Activated naive CD4-positive, alpha-beta T cell treated with anti-CD3 and anti-CD28 coated beads, Interleukin-2, amount 50 U/mL, for 72 hours (primary cell): ENCODE data around the gene ARID5B. TPM values are rescaled to one million over a fixed set of nuclear protein-coding genes. Genes with fewer than 3 reads are reported as not detected.

Experiments
- ATAC-seq, 2 donors: fragments of 150-1000 bp; cut with Tn5 transposase; 2 replicates each; pipeline ENCODE4 v1.10.0; 2021; ENCODE audit warnings: mild to moderate bottlenecking in 2 of 2, moderate library complexity in 2 of 2
- DNase-seq, 2 donors: peaks; one replicate each; pipeline ENCODE4 v3.0.0; 2021 to 2022; ENCODE audit warnings: low spot score in 2 of 2
- H3K27ac Mint-ChIP-seq, 2 donors: one replicate each; pipeline ENCODE4 v1.8.0; 2022; ENCODE audit warnings: mild to moderate bottlenecking in 2 of 2, mixed read lengths in 2 of 2
- H3K36me3 Mint-ChIP-seq, 2 donors: one replicate each; pipeline ENCODE4 v1.8.0; 2022; ENCODE audit warnings: mixed read lengths in 2 of 2
- H3K9me3 Mint-ChIP-seq, 2 donors: one replicate each; pipeline ENCODE4 v1.8.0; 2022; ENCODE audit warnings: mixed read lengths in 2 of 2
- total RNA-seq, 2 donors: library from RNA; stranded (reverse); gene quantifications; one replicate each; pipeline ENCODE4 v1.2.3, GENCODE V29; 2022

The ARID5B gene
- total RNA-seq, 2 donors from 2014 or later, result 52.1 to 95.4 TPM

- H3K27ac Mint-ChIP-seq, result no peak overlapping the region
- DNase-seq (no peak), ATAC-seq (peak in 1 of 2 donors; percentile 39)
- no peaks in the 10 kb centered on the region for H3K9me3 Mint-ChIP-seq
- H3K36me3 Mint-ChIP-seq, result peaks cover 0 to 6% of the 10 kb centered on the region in 2 donors
Observed at GRCh38 chr10:61878740-61879068, 22.8 kb upstream of the ARID5B start.

- DNase-seq (peak; percentile 63 to 66), ATAC-seq (peak; percentile 94 to 97)
- Mint-ChIP-seq H3K36me3 (peaks cover 9 to 17% of the 10 kb centered on the region in 2 donors), H3K27ac (peak overlapping the region; percentile 73 to 88), H3K9me3 (peaks cover 3 to 5% of the 10 kb centered on the region in 2 donors)
Observed at GRCh38 chr10:61882621-61883370, 18.7 kb upstream of the ARID5B start.

GRCh38 chr10:61883371-61884025 lies 18.0 kb upstream of the ARID5B start:
- H3K36me3 Mint-ChIP-seq, result peaks cover 9 to 17% of the 10 kb centered on the region in 2 donors
- DNase-seq, result no peak
- ATAC-seq, result peak in 1 of 2 donors; percentile 17
- peaks cover 3 to 5% of the 10 kb centered on the region in 2 donors for H3K9me3 Mint-ChIP-seq
- peak overlapping the region; percentile 73 to 88 for H3K27ac Mint-ChIP-seq

GRCh38 chr10:61887772-61888171 lies 13.7 kb upstream of the ARID5B start:
- peaks cover 3 to 5% of the 10 kb centered on the region in 2 donors for H3K9me3 Mint-ChIP-seq
- H3K36me3 Mint-ChIP-seq, result peaks cover 9 to 17% of the 10 kb centered on the region in 2 donors
- H3K27ac Mint-ChIP-seq, result no peak overlapping the region
- ATAC-seq, result no peak
- DNase-seq, result no peak

- peaks cover 9 to 11% of the 10 kb centered on the region in 2 donors for H3K36me3 Mint-ChIP-seq
- H3K27ac Mint-ChIP-seq, result no peak overlapping the region
- peaks cover 3 to 5% of the 10 kb centered on the region in 2 donors for H3K9me3 Mint-ChIP-seq
- no peak for DNase-seq
- ATAC-seq, result peak; percentile 80 to 83
Observed at GRCh38 chr10:61888744-61889143, 12.8 kb upstream of the ARID5B start.

GRCh38 chr10:61890430-61890829 lies 11.1 kb upstream of the ARID5B start:
- DNase-seq, result no peak
- no peaks in the 10 kb centered on the region for H3K36me3 Mint-ChIP-seq

GRCh38 chr10:61890881-61891409 lies 10.6 kb upstream of the ARID5B start:
- no peaks in the 10 kb centered on the region for H3K9me3 Mint-ChIP-seq
- ATAC-seq, result no peak
- H3K27ac Mint-ChIP-seq, result no peak overlapping the region
- no peak for DNase-seq
- H3K36me3 Mint-ChIP-seq, result no peaks in the 10 kb centered on the region

More at GRCh38 chr10:61890430-61890829, 11.1 kb upstream of the ARID5B start:
- Mint-ChIP-seq H3K9me3 (no peaks in the 10 kb centered on the region), H3K27ac (no peak overlapping the region)
- no peak for ATAC-seq

GRCh38 chr10:61891906-61892585 lies 9.5 kb upstream of the ARID5B start:
- ATAC-seq (no peak), DNase-seq (no peak)
- Mint-ChIP-seq H3K9me3 (no peaks in the 10 kb centered on the region), H3K27ac (no peak overlapping the region), H3K36me3 (no peaks in the 10 kb centered on the region)

GRCh38 chr10:61892961-61893360 lies 8.5 kb upstream of the ARID5B start:
- H3K9me3 Mint-ChIP-seq, result no peaks in the 10 kb centered on the region

GRCh38 chr10:61894133-61894532 lies 7.4 kb upstream of the ARID5B start:
- no peak for DNase-seq
- Mint-ChIP-seq H3K36me3 (no peaks in the 10 kb centered on the region), H3K27ac (no peak overlapping the region), H3K9me3 (no peaks in the 10 kb centered on the region)
- ATAC-seq, result no peak

More at GRCh38 chr10:61892961-61893360, 8.5 kb upstream of the ARID5B start:
- Mint-ChIP-seq H3K27ac (no peak overlapping the region), H3K36me3 (no peaks in the 10 kb centered on the region)
- ATAC-seq (no peak), DNase-seq (no peak)

- no peak overlapping the region for H3K27ac Mint-ChIP-seq
- H3K36me3 Mint-ChIP-seq, result peaks cover 0 to under 1% of the 10 kb centered on the region in 2 donors
Observed at GRCh38 chr10:61895898-61896600, 5.5 kb upstream of the ARID5B start.

GRCh38 chr10:61896854-61897661 lies 4.4 kb upstream of the ARID5B start:
- DNase-seq (peak; percentile 64 to 70), ATAC-seq (peak; percentile 78 to 86)
- no peaks in the 10 kb centered on the region for H3K9me3 Mint-ChIP-seq
- H3K27ac Mint-ChIP-seq, result peak overlapping the region; percentile 78 to 96
- H3K36me3 Mint-ChIP-seq, result peaks cover 3 to 11% of the 10 kb centered on the region in 2 donors

More at GRCh38 chr10:61895898-61896600, 5.5 kb upstream of the ARID5B start:
- DNase-seq, result no peak
- ATAC-seq, result no peak
- no peaks in the 10 kb centered on the region for H3K9me3 Mint-ChIP-seq

GRCh38 chr10:61897671-61898434 lies 3.6 kb upstream of the ARID5B start:
- H3K36me3 Mint-ChIP-seq, result peaks cover 11 to 18% of the 10 kb centered on the region in 2 donors
- peak overlapping the region in 1 of 2 donors; percentile 78 for H3K27ac Mint-ChIP-seq
- DNase-seq (no peak), ATAC-seq (no peak)
- H3K9me3 Mint-ChIP-seq, result no peaks in the 10 kb centered on the region

GRCh38 chr10:61898435-61898778 lies 3.1 kb upstream of the ARID5B start:
- H3K9me3 Mint-ChIP-seq, result no peaks in the 10 kb centered on the region
- ATAC-seq, result no peak

GRCh38 chr10:61899069-61899531 lies 2.4 kb upstream of the ARID5B start:
- ATAC-seq (no peak), DNase-seq (no peak)
- H3K9me3 Mint-ChIP-seq, result no peaks in the 10 kb centered on the region
- H3K27ac Mint-ChIP-seq, result peak overlapping the region; percentile 95 to 98
- peaks cover 14 to 21% of the 10 kb centered on the region in 2 donors for H3K36me3 Mint-ChIP-seq

More at GRCh38 chr10:61898435-61898778, 3.1 kb upstream of the ARID5B start:
- peak overlapping the region in 1 of 2 donors; percentile 59 for H3K27ac Mint-ChIP-seq
- H3K36me3 Mint-ChIP-seq, result peaks cover 12 to 19% of the 10 kb centered on the region in 2 donors
- DNase-seq, result no peak
